ENCODE data around the gene GPM6B. TPM values are rescaled to one million over a fixed set of nuclear protein-coding genes. Genes with fewer than 3 reads are reported as not detected.

Gene GPM6B, protein sequence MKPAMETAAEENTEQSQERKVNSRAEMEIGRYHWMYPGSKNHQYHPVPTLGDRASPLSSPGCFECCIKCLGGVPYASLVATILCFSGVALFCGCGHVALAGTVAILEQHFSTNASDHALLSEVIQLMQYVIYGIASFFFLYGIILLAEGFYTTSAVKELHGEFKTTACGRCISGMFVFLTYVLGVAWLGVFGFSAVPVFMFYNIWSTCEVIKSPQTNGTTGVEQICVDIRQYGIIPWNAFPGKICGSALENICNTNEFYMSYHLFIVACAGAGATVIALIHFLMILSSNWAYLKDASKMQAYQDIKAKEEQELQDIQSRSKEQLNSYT
- total RNA-seq: 10 to 100 TPM in 1 of 2 donors, 1 to 10 TPM in 1; 5.4 to 10.2 TPM
- polyA plus RNA-seq (ENCODE audit: insufficient read depth, low read depth, low replicate concordance): 8.5 TPM
- long read RNA-seq, donor 1, transcript GPM6B-205 (7 exons, 3,957 nt): major isoform, 5 of 5 reads
- long read RNA-seq, donor 1, partial matches to known transcripts: 0 of 5 reads
- long read RNA-seq, donor 1, other reads (novel, unspliced or antisense): 0 of 5 reads
- long read RNA-seq, donor 2, partial matches to known transcripts: 0 of 3 reads
- long read RNA-seq, donor 2, other reads (novel, unspliced or antisense): 0 of 3 reads

GRCh38 chrX:13816643-13817627 lies at the start of gene GPM6B:
TSS of gene GPM6B (minus strand) at chrX:13817093. CDS start at chrX:13816904, 189 bp downstream.
- Histone ChIP-seq H3K4me3 (no peak within 1 kb of the TSS), H3K36me3 (ENCODE audit: low read depth, missing control alignments) (no peaks in the 10 kb centered on the region), H3K4me1 (no peaks in the 10 kb centered on the region), H3K27ac (no peak within 1 kb of the TSS), H3K9me3 (no peaks in the 10 kb centered on the region), H3K27me3 (no peaks in the 10 kb centered on the region)
- intact Hi-C loops (cut with DNase I; ENCODE audit: low total_unique reads): no loop called here
- no peak for DNase-seq
- WGBS, 2 donors: 65 to 72% methylated on average over 15 to 19 of the region's 19 CpGs
- TF ChIP-seq, protein P1, sequence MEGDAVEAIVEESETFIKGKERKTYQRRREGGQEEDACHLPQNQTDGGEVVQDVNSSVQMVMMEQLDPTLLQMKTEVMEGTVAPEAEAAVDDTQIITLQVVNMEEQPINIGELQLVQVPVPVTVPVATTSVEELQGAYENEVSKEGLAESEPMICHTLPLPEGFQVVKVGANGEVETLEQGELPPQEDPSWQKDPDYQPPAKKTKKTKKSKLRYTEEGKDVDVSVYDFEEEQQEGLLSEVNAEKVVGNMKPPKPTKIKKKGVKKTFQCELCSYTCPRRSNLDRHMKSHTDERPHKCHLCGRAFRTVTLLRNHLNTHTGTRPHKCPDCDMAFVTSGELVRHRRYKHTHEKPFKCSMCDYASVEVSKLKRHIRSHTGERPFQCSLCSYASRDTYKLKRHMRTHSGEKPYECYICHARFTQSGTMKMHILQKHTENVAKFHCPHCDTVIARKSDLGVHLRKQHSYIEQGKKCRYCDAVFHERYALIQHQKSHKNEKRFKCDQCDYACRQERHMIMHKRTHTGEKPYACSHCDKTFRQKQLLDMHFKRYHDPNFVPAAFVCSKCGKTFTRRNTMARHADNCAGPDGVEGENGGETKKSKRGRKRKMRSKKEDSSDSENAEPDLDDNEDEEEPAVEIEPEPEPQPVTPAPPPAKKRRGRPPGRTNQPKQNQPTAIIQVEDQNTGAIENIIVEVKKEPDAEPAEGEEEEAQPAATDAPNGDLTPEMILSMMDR (IDR thresholded peaks at IDR 0.05): no peak
- no peak for TF ChIP-seq POLR2A (IDR thresholded peaks at IDR 0.05)

DNA sequence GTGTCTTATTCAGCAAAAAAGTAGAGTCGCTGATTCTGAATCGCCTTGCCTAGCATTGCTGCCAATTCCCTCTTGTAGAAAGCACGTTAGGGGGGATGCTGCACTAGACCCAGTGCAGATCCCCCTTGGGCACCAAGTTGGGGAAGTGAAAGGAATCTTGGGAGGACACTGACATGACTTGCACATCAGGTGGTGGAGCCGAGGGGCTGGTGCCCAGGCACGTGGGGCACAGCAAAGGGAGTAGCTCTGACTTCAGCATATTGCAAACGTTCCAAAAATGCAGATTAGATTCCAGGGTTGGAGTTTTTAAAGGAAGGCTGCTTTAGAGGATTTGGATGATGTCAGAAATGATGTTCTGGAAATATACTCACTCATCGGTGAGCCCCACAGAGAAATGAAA lies 47.4 kb upstream of the GPM6B start:
- peak; percentile 12 for DNase-seq
- Histone ChIP-seq H3K4me1 (peaks cover 4% of the 10 kb centered on the region), H3K4me3 (no peak overlapping the region), H3K27me3 (no peaks in the 10 kb centered on the region), H3K9me3 (no peaks in the 10 kb centered on the region), H3K27ac (no peak overlapping the region), H3K36me3 (ENCODE audit: low read depth, missing control alignments) (no peaks in the 10 kb centered on the region)
- TF ChIP-seq, protein P1 (IDR thresholded peaks at IDR 0.05): no peak
- no peak for TF ChIP-seq POLR2A (IDR thresholded peaks at IDR 0.05)
- intact Hi-C loops (cut with DNase I; ENCODE audit: low total_unique reads): no loop called here
- 36 to 50% methylated on average over 4 to 5 of the region's 7 CpGs for WGBS, 2 donors

GRCh38 chrX:13863324-13863723 lies 46.4 kb upstream of the GPM6B start:
- TF ChIP-seq, protein P1 (IDR thresholded peaks at IDR 0.05): no peak
- TF ChIP-seq POLR2A (IDR thresholded peaks at IDR 0.05): no peak
- H3K4me1 ChIP-seq: peaks cover 4% of the 10 kb centered on the region
- DNase-seq: peak; percentile 40
- H3K4me3 ChIP-seq: no peak overlapping the region
- 33 to 57% methylated on average over 3 of the region's 3 CpGs for WGBS, 2 donors
- intact Hi-C loops (cut with DNase I; ENCODE audit: low total_unique reads): no loop called here
- no peaks in the 10 kb centered on the region for H3K9me3 ChIP-seq
- no peaks in the 10 kb centered on the region for H3K27me3 ChIP-seq
- H3K27ac ChIP-seq: peak overlapping the region in 1 of 2 donors; percentile 36
- no peaks in the 10 kb centered on the region for H3K36me3 ChIP-seq (ENCODE audit: low read depth, missing control alignments)

GRCh38 chrX:13859724-13860123 lies 42.8 kb upstream of the GPM6B start:
- Histone ChIP-seq H3K4me1 (peaks cover 4% of the 10 kb centered on the region), H3K9me3 (no peaks in the 10 kb centered on the region), H3K27me3 (no peaks in the 10 kb centered on the region), H3K36me3 (ENCODE audit: low read depth, missing control alignments) (no peaks in the 10 kb centered on the region), H3K27ac (no peak overlapping the region), H3K4me3 (no peak overlapping the region)
- 77 to 95% methylated on average over 1 of the region's 1 CpG for WGBS, 2 donors
- intact Hi-C loops (cut with DNase I; ENCODE audit: low total_unique reads): no loop called here
- no peak for DNase-seq
- no peak for TF ChIP-seq POLR2A (IDR thresholded peaks at IDR 0.05)
- TF ChIP-seq, protein P1 (IDR thresholded peaks at IDR 0.05): no peak
